ENCODE results near the gene SLC35B4. TPM values are rescaled to one million over a fixed set of nuclear protein-coding genes. Genes with fewer than 3 reads are reported as not detected.

Gene SLC35B4
- total RNA-seq, 4 donors from 2014 or later: 6.5 to 20.5 (median 14.6) TPM

DNA sequence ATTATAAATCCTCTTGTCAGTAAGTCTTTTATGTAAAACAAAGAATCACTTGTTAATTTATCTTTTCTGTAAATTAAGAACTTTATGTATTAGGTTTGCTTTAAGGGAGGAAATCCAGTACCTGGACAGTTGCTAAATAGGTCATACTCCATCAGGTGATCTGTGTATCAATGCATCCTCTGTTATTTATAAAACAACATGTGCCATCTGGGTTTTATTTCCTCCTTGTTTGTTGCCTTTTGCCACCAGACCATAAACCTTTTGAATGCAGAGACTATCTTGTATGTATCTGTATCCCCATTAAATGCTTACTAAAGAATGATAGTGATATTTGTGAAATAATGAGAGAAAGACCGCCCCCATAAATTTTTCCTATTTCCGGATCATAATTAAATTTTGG is 70.0 kb downstream of the SLC35B4 start:
- no peaks in the 10 kb centered on the region for H3K36me3 ChIP-seq
- no peaks in the 10 kb centered on the region for H3K9me3 ChIP-seq
- TF ChIP-seq POLR2A (IDR thresholded peaks at IDR 0.05): no peak
- TF ChIP-seq, protein P1, sequence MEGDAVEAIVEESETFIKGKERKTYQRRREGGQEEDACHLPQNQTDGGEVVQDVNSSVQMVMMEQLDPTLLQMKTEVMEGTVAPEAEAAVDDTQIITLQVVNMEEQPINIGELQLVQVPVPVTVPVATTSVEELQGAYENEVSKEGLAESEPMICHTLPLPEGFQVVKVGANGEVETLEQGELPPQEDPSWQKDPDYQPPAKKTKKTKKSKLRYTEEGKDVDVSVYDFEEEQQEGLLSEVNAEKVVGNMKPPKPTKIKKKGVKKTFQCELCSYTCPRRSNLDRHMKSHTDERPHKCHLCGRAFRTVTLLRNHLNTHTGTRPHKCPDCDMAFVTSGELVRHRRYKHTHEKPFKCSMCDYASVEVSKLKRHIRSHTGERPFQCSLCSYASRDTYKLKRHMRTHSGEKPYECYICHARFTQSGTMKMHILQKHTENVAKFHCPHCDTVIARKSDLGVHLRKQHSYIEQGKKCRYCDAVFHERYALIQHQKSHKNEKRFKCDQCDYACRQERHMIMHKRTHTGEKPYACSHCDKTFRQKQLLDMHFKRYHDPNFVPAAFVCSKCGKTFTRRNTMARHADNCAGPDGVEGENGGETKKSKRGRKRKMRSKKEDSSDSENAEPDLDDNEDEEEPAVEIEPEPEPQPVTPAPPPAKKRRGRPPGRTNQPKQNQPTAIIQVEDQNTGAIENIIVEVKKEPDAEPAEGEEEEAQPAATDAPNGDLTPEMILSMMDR (IDR thresholded peaks at IDR 0.05): no peak
- DNase-seq: no peak
- no peak overlapping the region for H3K27ac ChIP-seq
- no peaks in the 10 kb centered on the region for H3K27me3 ChIP-seq
- no peaks in the 10 kb centered on the region for H3K4me1 ChIP-seq
- no peak overlapping the region for H3K4me3 ChIP-seq
- intact Hi-C loops (cut with DNase I; ENCODE audit: low total_unique reads): no loop called here

DNA sequence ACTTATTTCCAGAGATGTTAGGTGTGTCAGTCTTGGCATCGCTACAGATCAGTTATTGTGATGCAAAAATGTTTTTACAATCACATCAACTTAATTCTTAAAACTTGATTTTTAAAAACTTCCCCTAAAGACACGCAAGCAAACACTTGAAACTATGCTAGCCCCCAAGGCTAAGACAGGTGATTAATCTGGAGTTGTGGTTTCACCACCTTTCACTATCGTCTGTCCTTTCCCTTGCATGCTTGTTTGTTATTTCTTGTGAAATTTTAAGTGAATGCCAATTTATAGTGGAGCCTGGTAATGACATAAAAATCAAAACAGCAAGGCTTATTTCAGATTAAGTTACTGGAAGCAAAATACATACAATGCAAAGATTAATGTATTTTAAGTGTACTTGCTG is 70.4 kb downstream of the SLC35B4 start:
- H3K36me3 ChIP-seq: no peaks in the 10 kb centered on the region
- H3K27me3 ChIP-seq: no peaks in the 10 kb centered on the region
- intact Hi-C loops (cut with DNase I; ENCODE audit: low total_unique reads): no loop called here
- H3K27ac ChIP-seq: no peak overlapping the region
- no peaks in the 10 kb centered on the region for H3K4me1 ChIP-seq
- H3K9me3 ChIP-seq: no peaks in the 10 kb centered on the region
- TF ChIP-seq, protein P1 (IDR thresholded peaks at IDR 0.05): no peak
- no peak for TF ChIP-seq POLR2A (IDR thresholded peaks at IDR 0.05)
- DNase-seq: no peak
- H3K4me3 ChIP-seq: no peak overlapping the region

DNA sequence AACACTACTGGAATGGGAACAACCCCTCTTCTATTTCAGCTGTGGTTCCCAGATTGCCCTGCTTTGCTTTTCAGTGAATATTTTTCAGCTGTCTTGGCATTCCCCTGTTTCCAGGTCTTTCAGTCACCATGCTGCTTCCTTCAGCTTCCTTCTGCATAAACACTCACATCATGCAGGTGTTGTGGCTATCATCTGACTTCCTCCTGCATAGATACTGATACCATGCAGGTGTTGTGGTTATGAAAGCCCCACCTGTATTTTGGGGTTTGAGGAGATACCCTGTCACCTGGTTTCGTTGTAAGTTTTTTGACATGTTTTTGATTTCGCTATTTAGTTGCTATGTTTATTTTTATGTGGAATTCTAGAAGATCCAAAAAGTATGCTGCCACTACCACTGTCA is 71.5 kb downstream of the SLC35B4 start:
- no peak for TF ChIP-seq POLR2A (IDR thresholded peaks at IDR 0.05)
- TF ChIP-seq, protein P1 (IDR thresholded peaks at IDR 0.05): no peak

More for the DNA sequence above, 71.5 kb downstream of the SLC35B4 start:
- Histone ChIP-seq H3K27ac (no peak overlapping the region), H3K4me1 (no peaks in the 10 kb centered on the region), H3K36me3 (no peaks in the 10 kb centered on the region), H3K27me3 (no peaks in the 10 kb centered on the region), H3K4me3 (no peak overlapping the region), H3K9me3 (no peaks in the 10 kb centered on the region)
- DNase-seq: no peak
- intact Hi-C loops (cut with DNase I; ENCODE audit: low total_unique reads): no loop called here

Other genes with a start within 250 kb of the SLC35B4 start
- 1 to 10 TPM in 2 of 4 donors, under 1 TPM in 1, not detected in 1; 0.91 to 3.8 (median 1.3) TPM for gene LRGUK, start 189.6 kb downstream of the SLC35B4 start, total RNA-seq
- 10 to 100 TPM; 10.8 to 69.3 (median 40.8) TPM for gene AKR1B1, start 142.2 kb upstream of the SLC35B4 start, total RNA-seq
- gene AKR1B10, start 210.6 kb upstream of the SLC35B4 start, total RNA-seq: under 1 TPM in 1 of 4 donors, not detected in 3; 0.48 TPM
- not detected for gene AKR1B15, start 232.2 kb upstream of the SLC35B4 start, total RNA-seq

Data from uterus (tissue), 4 donors.